PC-3 (cell line): ENCODE measurements around the gene PSMA7.

Experiments used
- EZH2 ChIP-seq: fragments of 300-600 bp; sonication (generic); IDR thresholded peaks from one replicate; pipeline ENCODE4 v1.6.1; 2017; ENCODE audit warnings: antibody characterized with exemption, mild to moderate bottlenecking, low read length; ENCODE audit not compliant: unreplicated experiment
- EZH2phosphoT487 ChIP-seq: fragments of 300-600 bp; sonication (generic); IDR thresholded peaks from 2 replicates; pipeline ENCODE4 v1.6.1; 2018; ENCODE audit warnings: mild to moderate bottlenecking, antibody characterized with exemption, low read length, borderline replicate concordance
- TF ChIP-seq, protein P1 (sequence below): fragments of 300-600 bp; sonication (generic); conservative IDR thresholded peaks from 2 replicates; pipeline ENCODE4 v1.5.1; 2017; ENCODE audit warnings: antibody characterized with exemption, low read depth, mild to moderate bottlenecking, low read length

GRCh38 chr20:62137092-62137384 is 6.2 kb downstream of the PSMA7 start:
- TF ChIP-seq, protein P1, sequence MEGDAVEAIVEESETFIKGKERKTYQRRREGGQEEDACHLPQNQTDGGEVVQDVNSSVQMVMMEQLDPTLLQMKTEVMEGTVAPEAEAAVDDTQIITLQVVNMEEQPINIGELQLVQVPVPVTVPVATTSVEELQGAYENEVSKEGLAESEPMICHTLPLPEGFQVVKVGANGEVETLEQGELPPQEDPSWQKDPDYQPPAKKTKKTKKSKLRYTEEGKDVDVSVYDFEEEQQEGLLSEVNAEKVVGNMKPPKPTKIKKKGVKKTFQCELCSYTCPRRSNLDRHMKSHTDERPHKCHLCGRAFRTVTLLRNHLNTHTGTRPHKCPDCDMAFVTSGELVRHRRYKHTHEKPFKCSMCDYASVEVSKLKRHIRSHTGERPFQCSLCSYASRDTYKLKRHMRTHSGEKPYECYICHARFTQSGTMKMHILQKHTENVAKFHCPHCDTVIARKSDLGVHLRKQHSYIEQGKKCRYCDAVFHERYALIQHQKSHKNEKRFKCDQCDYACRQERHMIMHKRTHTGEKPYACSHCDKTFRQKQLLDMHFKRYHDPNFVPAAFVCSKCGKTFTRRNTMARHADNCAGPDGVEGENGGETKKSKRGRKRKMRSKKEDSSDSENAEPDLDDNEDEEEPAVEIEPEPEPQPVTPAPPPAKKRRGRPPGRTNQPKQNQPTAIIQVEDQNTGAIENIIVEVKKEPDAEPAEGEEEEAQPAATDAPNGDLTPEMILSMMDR = peak; percentile 1; the same call in 1 of the 2 replicates
- TF ChIP-seq EZH2phosphoT487 (no peak), EZH2 (no peak)
